HG03175 (cell line): ENCODE measurements around the gene NRDC.
"Not testable (repeated sequence)": the region's sequence is repeated elsewhere in the genome, so short reads cannot be mapped to it uniquely, and the experiment has no call there.

Experiments used
- ATAC-seq: cut with Tn5 transposase; IDR thresholded peaks from one replicate; pipeline ENCODE4 v1.9.1; 2021; ENCODE audit warnings: mild to moderate bottlenecking, moderate library complexity; ENCODE audit not compliant: unreplicated experiment

The NRDC gene

GRCh38 chr1:51894748-51895147 is 16.2 kb upstream of the NRDC start:
- not testable (repeated sequence) for ATAC-seq

GRCh38 chr1:51878308-51878615 is 265 bp downstream of the NRDC start:
- peak; percentile 4 for ATAC-seq

DNA sequence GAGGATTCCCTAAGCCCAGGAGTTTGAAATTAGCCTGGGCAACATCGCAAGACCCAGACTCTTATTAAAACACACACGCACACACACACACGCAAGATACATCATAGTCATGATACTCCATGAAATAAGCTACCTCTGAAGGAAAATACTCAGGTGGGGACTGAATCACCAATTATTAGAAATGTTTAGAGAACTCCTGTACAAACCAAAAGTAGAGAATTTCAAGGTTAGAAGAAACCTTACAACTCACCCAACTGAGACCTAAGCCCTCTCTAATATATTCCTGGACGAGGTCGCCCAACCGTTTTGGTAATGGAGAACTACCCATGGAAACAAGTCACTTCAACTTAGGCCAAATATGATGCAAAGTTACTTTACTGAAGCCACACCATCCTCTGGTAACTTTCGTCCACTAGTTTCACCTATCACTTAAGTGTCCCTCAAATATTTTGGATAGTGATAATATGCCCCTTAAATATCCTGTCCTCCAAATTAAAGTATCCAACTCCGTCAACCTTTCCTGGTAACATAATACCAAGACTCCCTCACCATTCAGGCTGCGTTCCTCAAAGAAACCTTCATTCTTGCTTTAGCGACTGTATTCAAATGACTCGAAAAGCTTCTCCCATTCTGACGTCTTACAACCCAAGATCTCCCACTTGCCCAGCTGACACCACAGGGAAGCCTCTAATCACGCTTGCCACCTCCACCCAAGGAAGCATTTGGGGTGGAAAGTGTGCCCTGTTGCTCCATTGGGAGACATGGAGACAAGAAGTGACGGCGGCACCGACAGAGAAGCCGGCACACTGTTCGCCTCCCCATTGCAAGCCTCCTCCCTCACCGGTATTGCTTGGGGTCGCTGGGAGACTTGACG is 856 bp downstream of the NRDC start:
- no peak for ATAC-seq

- ATAC-seq: no peak
Observed at GRCh38 chr1:51875836-51876235, 2.7 kb downstream of the NRDC start.

DNA sequence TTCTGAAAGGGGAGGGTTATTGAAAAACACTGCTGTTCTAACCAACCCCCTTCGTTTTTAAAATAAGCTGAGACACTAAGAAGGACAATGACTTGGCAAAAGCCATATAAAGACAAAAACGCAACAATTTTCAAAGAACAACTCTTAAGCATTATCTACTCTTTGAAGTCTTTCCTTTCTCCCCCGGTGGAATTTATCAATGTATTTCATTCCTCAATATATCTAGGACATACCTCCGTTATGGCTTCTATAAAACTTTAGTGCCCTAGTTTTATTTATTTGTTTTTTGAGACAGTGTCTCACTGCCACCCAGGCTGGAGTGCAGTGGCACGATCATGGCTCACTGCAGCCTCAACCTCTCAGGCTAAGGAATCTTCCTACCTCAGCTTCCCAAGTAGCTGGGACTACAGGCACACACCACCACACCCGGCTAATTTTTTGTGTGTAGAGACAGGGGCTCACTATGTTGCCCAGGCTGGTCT is 3.2 kb downstream of the NRDC start:
- ATAC-seq: no peak

DNA sequence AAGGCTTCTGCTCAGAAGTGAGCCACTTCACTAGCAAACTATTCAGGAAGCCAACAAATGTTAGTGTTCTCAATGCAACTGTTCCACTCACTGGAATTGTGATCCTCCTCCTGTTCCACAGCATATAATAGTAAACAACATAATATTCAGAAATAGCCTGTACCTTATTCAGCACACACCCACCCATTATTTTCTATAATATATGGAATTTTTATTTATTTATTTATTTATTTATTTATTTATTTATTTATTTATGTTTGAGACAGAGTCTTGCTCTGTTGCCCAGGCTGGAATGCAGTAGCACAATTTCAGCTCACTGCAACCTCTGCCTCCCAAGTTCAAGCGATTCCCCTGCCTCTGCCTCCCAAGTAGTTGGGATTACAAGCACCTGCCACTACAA is 5.3 kb downstream of the NRDC start:
- not testable (repeated sequence) for ATAC-seq

GRCh38 chr1:51871351-51871975 is 7.1 kb downstream of the NRDC start:
- ATAC-seq: no peak

DNA sequence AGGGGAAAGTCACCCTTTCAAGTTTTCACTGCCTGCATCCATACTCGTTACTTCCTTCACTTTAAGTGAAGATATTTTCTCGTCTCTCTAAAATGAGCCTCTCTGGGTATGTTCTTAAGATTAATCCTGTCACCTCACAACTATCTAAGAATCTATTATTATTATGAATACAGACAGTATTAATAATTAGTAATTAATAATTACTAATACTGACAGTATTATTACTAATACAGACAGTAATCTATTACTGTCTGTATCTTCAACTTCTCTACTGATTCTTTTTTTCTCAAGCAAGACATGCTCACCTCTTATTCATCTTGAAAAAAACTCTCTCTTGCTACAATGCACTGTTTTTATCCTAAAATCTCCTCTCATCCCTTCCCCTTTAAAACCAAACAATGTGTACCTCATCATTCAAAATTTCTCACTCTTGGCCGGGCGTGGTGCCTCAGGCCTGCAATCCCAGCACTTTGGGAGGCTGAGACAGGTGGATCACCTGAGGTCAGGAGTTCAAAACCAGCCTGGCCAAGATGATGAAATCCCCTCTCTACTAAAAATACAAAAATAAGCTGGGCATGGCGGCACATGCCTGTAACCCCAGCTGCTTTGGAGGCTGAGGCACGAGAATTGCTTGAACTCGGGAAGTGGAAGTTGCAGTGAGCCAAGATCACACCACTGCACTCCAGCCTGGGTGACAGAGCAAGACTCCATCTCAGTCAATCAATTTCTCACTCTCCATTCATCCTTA is 7.8 kb downstream of the NRDC start:
- no peak for ATAC-seq

GRCh38 chr1:51867479-51868232 is 10.9 kb downstream of the NRDC start:
- ATAC-seq: no peak

DNA sequence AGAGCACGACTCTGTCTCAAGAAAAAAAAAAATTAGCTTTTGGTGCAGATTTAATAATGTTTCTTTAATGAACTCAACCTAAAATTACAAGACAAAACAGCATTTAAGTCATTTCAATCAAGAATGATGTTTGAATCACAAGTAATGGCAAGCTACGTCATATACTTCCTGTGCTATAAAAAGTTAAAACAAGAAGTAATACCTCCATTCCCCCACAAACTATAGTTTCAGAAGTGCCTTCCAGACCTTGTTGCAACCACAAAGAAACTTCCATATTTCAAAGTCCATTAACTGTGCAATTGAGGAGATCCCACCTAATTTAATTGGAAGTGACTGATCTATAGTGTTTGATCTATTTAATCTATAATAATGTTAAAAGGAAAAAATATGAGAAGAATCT is 15.1 kb downstream of the NRDC start:
- ATAC-seq: peak; percentile 85

DNA sequence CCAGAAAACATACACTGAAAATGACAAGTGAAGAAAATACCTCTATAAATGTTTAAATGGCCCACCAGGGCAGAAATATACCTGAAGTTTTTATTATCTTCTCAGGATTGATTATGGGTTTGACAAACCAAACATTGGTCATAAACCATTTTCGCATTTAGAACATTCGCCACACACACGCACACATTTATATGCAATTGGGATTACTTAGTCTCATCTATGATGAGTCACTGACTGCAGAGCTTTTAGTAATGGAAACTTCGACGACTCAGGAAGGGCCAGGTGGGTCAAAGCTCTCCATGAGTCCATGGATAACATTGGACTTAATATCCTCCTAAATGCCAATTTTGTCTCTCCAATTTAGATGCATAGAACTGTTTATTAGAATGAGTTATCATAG is 16.9 kb downstream of the NRDC start:
- ATAC-seq: no peak

GRCh38 chr1:51859735-51860134 is 18.8 kb downstream of the NRDC start:
- no peak for ATAC-seq

DNA sequence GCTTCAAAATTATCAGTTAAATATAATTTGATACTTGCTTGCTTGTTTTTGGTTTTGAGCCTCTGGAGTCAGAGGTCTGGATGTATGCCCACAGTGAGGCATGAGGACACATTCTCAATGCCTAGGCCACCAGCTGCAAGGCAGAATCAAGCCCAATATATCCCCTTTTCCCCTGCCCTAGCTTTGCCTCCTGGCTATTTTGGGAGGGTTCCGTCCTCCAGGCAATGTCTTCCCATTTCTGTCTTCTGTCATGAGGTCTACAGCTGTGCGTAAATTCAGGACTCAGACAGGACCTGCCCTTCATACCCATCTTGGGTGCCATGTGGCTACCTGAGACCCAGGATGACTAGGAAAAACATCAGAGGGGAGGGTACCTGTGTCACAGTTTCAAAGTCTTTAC is 19.2 kb downstream of the NRDC start:
- ATAC-seq: no peak

- no peak for ATAC-seq
Observed at GRCh38 chr1:51858892-51859291, 19.6 kb downstream of the NRDC start.

DNA sequence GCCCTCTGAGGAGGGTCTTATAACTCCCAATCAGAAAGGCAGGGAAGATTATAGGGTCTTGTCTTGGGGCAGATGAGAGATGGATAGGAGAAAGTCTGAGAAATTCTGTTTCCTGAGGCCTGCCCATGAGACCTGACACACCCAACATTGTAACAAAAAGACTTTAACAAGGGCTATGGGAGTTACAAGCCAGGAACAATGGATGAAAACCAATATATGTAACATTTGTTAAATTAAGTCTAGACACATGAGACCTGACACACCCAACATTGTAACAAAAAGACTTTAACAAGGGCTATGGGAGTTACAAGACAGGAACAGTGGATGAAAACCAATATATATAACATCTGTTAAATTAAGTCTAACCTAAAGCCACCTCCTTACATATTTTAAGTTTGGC is 21.8 kb downstream of the NRDC start:
- ATAC-seq: no peak

DNA sequence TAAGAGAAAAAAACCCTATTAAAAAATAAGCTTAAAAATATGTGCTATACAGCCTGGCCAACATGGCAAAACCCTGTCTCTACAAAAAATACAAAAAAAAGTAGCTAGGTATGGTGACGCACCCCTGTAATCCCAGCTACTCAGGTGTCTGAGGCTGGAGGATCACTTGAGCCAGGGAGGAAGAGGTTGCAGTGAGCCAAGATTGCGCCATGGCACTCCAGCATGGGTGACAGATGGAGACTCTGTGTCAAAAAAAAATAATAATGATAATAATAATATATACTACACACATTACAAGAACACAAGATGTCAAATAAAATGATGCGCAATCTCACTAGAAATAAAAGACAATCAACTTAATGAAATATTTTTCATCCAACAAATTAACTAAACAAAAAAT is 22.9 kb downstream of the NRDC start:
- ATAC-seq: no peak

- no peak for ATAC-seq
Observed at GRCh38 chr1:51853360-51853759, 25.2 kb downstream of the NRDC start.

- no peak for ATAC-seq
Observed at GRCh38 chr1:51851882-51852396, 26.6 kb downstream of the NRDC start.

GRCh38 chr1:51850420-51851223 is 27.9 kb downstream of the NRDC start:
- no peak for ATAC-seq

DNA sequence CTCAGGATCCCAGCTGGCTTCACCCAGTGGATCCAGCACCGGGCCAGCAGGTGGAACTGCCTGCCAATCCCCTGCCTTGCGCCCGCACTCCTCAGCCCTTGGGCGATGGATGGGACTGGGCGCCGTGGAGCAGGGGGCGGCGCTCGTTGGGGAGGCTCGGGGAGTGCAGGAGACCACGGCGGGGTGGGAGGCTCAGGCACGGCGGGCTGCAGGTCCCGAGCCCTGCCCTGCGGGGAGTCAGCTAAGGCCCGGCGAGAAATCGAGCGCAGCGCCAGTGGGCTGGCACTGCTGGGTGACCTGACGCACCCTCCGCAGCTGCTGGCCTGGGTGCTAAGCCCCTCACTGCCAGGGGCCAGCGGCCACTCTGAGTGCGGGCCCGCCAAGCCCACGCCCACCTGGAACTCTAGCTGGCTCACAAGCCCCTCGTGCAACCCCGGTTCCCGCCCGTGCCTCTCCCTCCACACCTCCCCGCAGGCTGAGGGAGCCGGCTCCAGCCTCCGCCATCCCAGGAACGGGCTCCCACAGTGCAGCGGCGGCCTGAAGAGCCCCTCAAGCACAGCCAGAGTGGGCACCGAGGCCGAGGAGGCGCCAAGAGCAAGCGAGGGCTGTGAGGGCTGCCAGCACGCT is 31.1 kb downstream of the NRDC start:
- ATAC-seq: no peak
